ENCODE measurements around the gene TRIM36.

The TRIM36 gene

GRCh38 chr5:115087951-115088350 lies 81.8 kb downstream of the TRIM36 start:
- no peak overlapping the region for H3K4me3 ChIP-seq (ENCODE audit: low read depth, low read length)
- TF ChIP-seq CTCF (IDR thresholded peaks at IDR 0.05; ENCODE audit: insufficient read depth, low read depth, low read length, missing control alignments), result no peak
- no peak for DNase-seq (ENCODE audit: low read depth)

GRCh38 chr5:115086473-115086872 lies 83.2 kb downstream of the TRIM36 start:
- H3K4me3 ChIP-seq (ENCODE audit: low read depth, low read length), result no peak overlapping the region
- DNase-seq (ENCODE audit: low read depth), result no peak
- no peak for TF ChIP-seq CTCF (IDR thresholded peaks at IDR 0.05; ENCODE audit: insufficient read depth, low read depth, low read length, missing control alignments)

- H3K4me3 ChIP-seq (ENCODE audit: low read depth, low read length), result no peak overlapping the region
- TF ChIP-seq CTCF (IDR thresholded peaks at IDR 0.05; ENCODE audit: insufficient read depth, low read depth, low read length, missing control alignments), result no peak
- DNase-seq (ENCODE audit: low read depth), result no peak
These were observed 85.4 kb downstream of the TRIM36 start for GRCh38 chr5:115084246-115084793.

GRCh38 chr5:115079924-115080623 lies 89.6 kb downstream of the TRIM36 start:
- H3K4me3 ChIP-seq (ENCODE audit: low read depth, low read length), result no peak overlapping the region
- TF ChIP-seq CTCF (IDR thresholded peaks at IDR 0.05; ENCODE audit: insufficient read depth, low read depth, low read length, missing control alignments), result no peak
- no peak for DNase-seq (ENCODE audit: low read depth)

Measured in GM12865 (cell line).